ENCODE data around the gene AGAP2. TPM values are rescaled to one million over a fixed set of nuclear protein-coding genes. Genes with fewer than 3 reads are reported as not detected.

AGAP2 gene
- total and polyA plus RNA-seq, 2 of the 8 experiments (the other 6 are each of a cell fraction or from before 2014, with no cell fraction given) = 1.5 TPM

DNA sequence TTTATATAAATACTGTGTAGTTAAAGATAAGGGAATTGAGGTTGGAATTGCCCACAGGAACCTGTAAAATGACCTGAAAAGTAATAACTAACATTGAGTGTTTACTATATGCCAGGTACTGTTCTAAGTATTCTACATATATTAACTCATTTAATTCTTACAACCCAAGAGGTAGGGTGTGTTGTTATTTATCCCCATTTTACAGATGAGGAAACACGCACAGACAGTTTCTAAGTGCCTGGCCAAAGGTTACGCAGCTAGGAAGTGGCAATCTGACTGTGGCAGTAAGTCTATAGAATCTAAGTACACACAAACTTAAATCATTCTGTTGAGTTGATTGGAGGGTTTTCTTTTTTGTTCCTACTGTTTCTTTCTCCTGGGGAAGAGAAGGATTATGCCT lies 5.2 kb upstream of the AGAP2 start:
- Histone ChIP-seq H3K23me2 (ENCODE audit: low read depth, low read length) (peaks cover 4% of the 10 kb centered on the region), H3K56ac (replicated peaks; ENCODE audit: insufficient read length, low read depth, low read length) (no peak overlapping the region), H3K14ac (ENCODE audit: insufficient read length) (no peak overlapping the region), H3K18ac (ENCODE audit: extremely low read depth, low read length) (no peak overlapping the region), H3K9me3 (ENCODE audit: insufficient read depth in 2 of 2, low read depth in 1 of 2, low read length in 1 of 2) (no peaks in the 10 kb centered on the region), H3K23ac (ENCODE audit: insufficient read length) (no peak overlapping the region), H3K4me2 (ENCODE audit: insufficient read depth in 1 of 2, low read depth in 2 of 2, low read length in 2 of 2) (peak overlapping the region in 1 of 2 experiments; percentile 97; a peak in 1 of 4 replicates), H3K36me3 (ENCODE audit: control insufficient read depth in 2 of 4, insufficient read depth in 4 of 4, low read length in 3 of 4) (peaks cover 10 to 27% (median 22%) of the 10 kb centered on the region in 4 experiments), H3K4ac (replicated peaks; ENCODE audit: insufficient read length, low read depth, low read length) (no peak overlapping the region), H3K27me3 (replicated peaks in 1 of 4; ENCODE audit: control insufficient read depth in 3 of 4, extremely low read depth in 1 of 4, insufficient read depth in 3 of 4, low read length in 3 of 4) (peaks cover 16 to 32% (median 28%) of the 10 kb centered on the region in 4 experiments), H3K79me1 (ENCODE audit: low read depth, low read length) (peaks cover 6% of the 10 kb centered on the region), H2AFZ (ENCODE audit: low read length) (no peak overlapping the region), H3K4me1 (replicated peaks in 1 of 4; ENCODE audit: control insufficient read depth in 3 of 4, insufficient read depth in 4 of 4, low read length in 3 of 4) (peaks cover 0 to 15% (median 6%) of the 10 kb centered on the region in 4 experiments; a peak in 5 of 7 replicates), H2AK5ac (ENCODE audit: low read depth, low read length) (0 out of 2 replicates have a peak overlapping the region, but pooled peaks have one; percentile 25), H3K27ac (ENCODE audit: low read depth, low read length) (no peak overlapping the region), H4K8ac (ENCODE audit: extremely low read depth, insufficient read depth, low read length) (no peak overlapping the region), H3K9ac (replicated peaks in 1 of 4; ENCODE audit: extremely low read depth in 1 of 4, low read depth in 3 of 4, low read length in 3 of 4) (no peak overlapping the region), H2BK15ac (ENCODE audit: low read length) (no peak overlapping the region), H3K79me2 (ENCODE audit: control insufficient read depth in 1 of 2, insufficient read depth in 2 of 2, low read length in 2 of 2) (no peaks in the 10 kb centered on the region), H3K4me3 (ENCODE audit: extremely low read depth in 1 of 4, insufficient read depth in 2 of 4, low read depth in 3 of 4, low read length in 4 of 4) (0 out of 8 replicates have a peak overlapping the region, but pooled peaks of 1 of the 4 experiments have one; percentile 75), H2BK5ac (ENCODE audit: low read depth, low read length) (no peak overlapping the region), H2BK20ac (ENCODE audit: low read length) (no peak overlapping the region), H2BK120ac (replicated peaks; ENCODE audit: low read depth, low read length) (no peak overlapping the region), H4K91ac (replicated peaks; ENCODE audit: insufficient read length, low read length) (no peak overlapping the region), H4K5ac (ENCODE audit: insufficient read length, low read depth, low read length) (no peak overlapping the region), H2BK12ac (ENCODE audit: low read depth, low read length) (peak overlapping the region; percentile 92; the same call in 1 of the 2 replicates), H4K20me1 (replicated peaks in 1 of 2; ENCODE audit: control insufficient read depth in 1 of 2, insufficient read depth in 2 of 2, low read length in 2 of 2) (peaks cover 0 to 2% of the 10 kb centered on the region in 2 experiments)
- POLR2A ChIA-PET (ENCODE audit: partially characterized antibody) = interaction anchor here (1.0 to 4.4 kb wide), 8 partner anchors 12 to 135 kb away, joined by 3 to 35 read pairs (median 4); partner anchors contain the start of genes CYP27B1, MARCHF9 and OS9
- FAIRE-seq = no peak
- DNase-seq (ENCODE audit: low read depth in 1 of 2, low spot score in 2 of 2) = no peak
- CTCF ChIA-PET (ENCODE audit: partially characterized antibody) = interaction anchor here (1.2 to 11.2 kb wide), 5 partner anchors 8 to 159 kb away, joined by 3 to 149 read pairs (median 5); no protein-coding TSS in a partner anchor
- WGBS, 2 experiments (ENCODE audit: extremely low coverage in 1 of 2, insufficient coverage in 1 of 2, insufficient read length in 1 of 2, insufficient replicate concordance in 2 of 2, low coverage in 1 of 2, low lambda C conversion rate in 2 of 2, missing lambda C conversion rate in 1 of 2) = 98% methylated on average over 2 of the region's 2 CpGs; no CpG with 5 or more reads in 1 of the 2 experiments
- TF ChIP-seq RFX5 (IDR thresholded peaks at IDR 0.05; ENCODE audit: borderline replicate concordance, low read depth, low read length) = no peak
- no peak for TF ChIP-seq CBX8 (IDR thresholded peaks at IDR 0.05; ENCODE audit: borderline replicate concordance, low read depth, low read length)
- no peak for TF ChIP-seq MAFK (IDR thresholded peaks at IDR 0.05; ENCODE audit: low read depth, low read length)
- no peak for TF ChIP-seq POLR2AphosphoS5 (IDR thresholded peaks at IDR 0.05; ENCODE audit: low read depth, low read length)
- TF ChIP-seq SUZ12 (IDR thresholded peaks at IDR 0.05; ENCODE audit: low read length) = no peak
- TF ChIP-seq SIX5 (IDR thresholded peaks at IDR 0.05; ENCODE audit: low read depth, low read length) = no peak
- no peak for TF ChIP-seq SIRT6 (IDR thresholded peaks at IDR 0.05; ENCODE audit: low read length)
- TF ChIP-seq, protein P1, sequence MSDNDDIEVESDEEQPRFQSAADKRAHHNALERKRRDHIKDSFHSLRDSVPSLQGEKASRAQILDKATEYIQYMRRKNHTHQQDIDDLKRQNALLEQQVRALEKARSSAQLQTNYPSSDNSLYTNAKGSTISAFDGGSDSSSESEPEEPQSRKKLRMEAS (IDR thresholded peaks at IDR 0.05) = no peak
- no peak for TF ChIP-seq CTBP2 (IDR thresholded peaks at IDR 0.05; ENCODE audit: borderline replicate concordance, insufficient read depth, insufficient read length, low read length)
- TF ChIP-seq RXRA (IDR thresholded peaks at IDR 0.05; ENCODE audit: insufficient read depth, low read depth, low read length) = no peak
- no peak for TF ChIP-seq BACH1 (IDR thresholded peaks at IDR 0.05; ENCODE audit: low read length)
- TF ChIP-seq PHF8 (conservative IDR thresholded peaks at IDR 0.05; ENCODE audit: low read depth, low read length) = no peak
- TF ChIP-seq GTF2F1 (IDR thresholded peaks at IDR 0.05; ENCODE audit: borderline replicate concordance, low read depth, low read length) = no peak
- TF ChIP-seq ZNF274 (IDR thresholded peaks at IDR 0.05; ENCODE audit: borderline replicate concordance, extremely low read depth, low read length) = no peak
